IPS-20b (cell line): Measurements from ENCODE around the gene TSHR.

Experiments
- H3K27ac ChIP-seq: one replicate; pipeline ENCODE4 v1.5.1; 2013; ENCODE audit warnings: low read length
- H3K27me3 ChIP-seq: 2 replicates; pipeline ENCODE4 v1.6.1; 2013; ENCODE audit warnings: mild to moderate bottlenecking, low read length, inconsistent platforms; ENCODE audit not compliant: insufficient read depth
- H3K36me3 ChIP-seq: 2 replicates; pipeline ENCODE4 v1.6.1; 2013; ENCODE audit warnings: low read depth, mild to moderate bottlenecking, inconsistent platforms, low read length, moderate library complexity; ENCODE audit not compliant: insufficient read depth
- H3K4me1 ChIP-seq: 2 replicates; pipeline ENCODE4 v1.6.1; 2013; ENCODE audit warnings: mild to moderate bottlenecking, control low read depth, inconsistent platforms, low read length, moderate library complexity; ENCODE audit not compliant: insufficient read depth
- H3K4me3 ChIP-seq: 2 replicates; pipeline ENCODE4 v1.5.1; 2013; ENCODE audit warnings: mild to moderate bottlenecking, low read length, inconsistent platforms
- H3K9ac ChIP-seq: 2 replicates; pipeline ENCODE4 v1.6.1; 2013; ENCODE audit warnings: low read depth, mild to moderate bottlenecking, inconsistent platforms, low read length, moderate library complexity
- H3K9me3 ChIP-seq: 2 replicates; pipeline ENCODE4 v1.6.1; 2013; ENCODE audit warnings: mild to moderate bottlenecking, low read depth, low read length, inconsistent platforms; ENCODE audit not compliant: insufficient read depth

Gene TSHR

DNA sequence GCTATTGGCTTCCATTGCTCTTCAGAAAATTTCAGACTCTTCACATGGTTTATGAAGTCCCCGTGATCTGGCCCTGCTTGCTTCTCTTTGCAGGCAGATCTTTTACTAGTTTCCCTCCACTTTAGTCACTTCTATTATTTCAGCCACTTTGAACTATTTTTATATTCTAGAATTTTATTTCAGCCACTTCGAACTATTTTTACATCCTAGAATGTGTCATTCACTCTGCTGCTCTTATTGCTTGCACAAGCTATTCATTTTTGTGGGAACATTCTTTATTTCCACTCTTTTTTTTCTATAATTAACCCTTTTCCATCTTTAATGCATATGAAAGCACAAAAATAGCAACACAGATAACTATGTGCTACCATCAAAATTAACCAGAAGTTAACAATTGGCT is 24.5 kb downstream of the TSHR start:
- H3K27ac ChIP-seq: no peak overlapping the region
- no peaks in the 10 kb centered on the region for H3K9me3 ChIP-seq
- no peaks in the 10 kb centered on the region for H3K4me1 ChIP-seq
- no peak overlapping the region for H3K4me3 ChIP-seq
- H3K9ac ChIP-seq: no peak overlapping the region
- H3K27me3 ChIP-seq: no peaks in the 10 kb centered on the region
- no peaks in the 10 kb centered on the region for H3K36me3 ChIP-seq

DNA sequence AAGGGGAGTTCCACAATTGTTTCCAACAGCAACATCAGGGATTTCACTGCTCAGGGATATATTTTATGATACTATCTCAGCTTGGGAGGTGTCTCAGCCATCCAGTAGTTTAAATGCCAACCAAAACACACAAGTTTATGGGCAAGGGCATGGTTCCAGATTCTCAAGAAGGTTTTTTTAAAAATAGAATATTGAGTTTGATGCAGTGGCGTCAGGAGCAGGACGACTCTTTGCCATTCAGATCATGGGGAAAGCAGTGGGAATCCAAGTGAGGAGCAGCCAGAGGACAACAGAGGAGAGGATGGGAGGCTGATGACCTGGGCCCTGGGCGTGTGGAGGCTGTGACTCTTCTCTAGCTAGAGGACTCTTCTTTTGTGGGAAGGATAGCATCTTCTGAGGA is 25.7 kb downstream of the TSHR start:
- no peaks in the 10 kb centered on the region for H3K9me3 ChIP-seq
- no peaks in the 10 kb centered on the region for H3K36me3 ChIP-seq
- no peak overlapping the region for H3K27ac ChIP-seq
- no peaks in the 10 kb centered on the region for H3K27me3 ChIP-seq
- H3K9ac ChIP-seq: no peak overlapping the region
- H3K4me3 ChIP-seq: no peak overlapping the region
- no peaks in the 10 kb centered on the region for H3K4me1 ChIP-seq

DNA sequence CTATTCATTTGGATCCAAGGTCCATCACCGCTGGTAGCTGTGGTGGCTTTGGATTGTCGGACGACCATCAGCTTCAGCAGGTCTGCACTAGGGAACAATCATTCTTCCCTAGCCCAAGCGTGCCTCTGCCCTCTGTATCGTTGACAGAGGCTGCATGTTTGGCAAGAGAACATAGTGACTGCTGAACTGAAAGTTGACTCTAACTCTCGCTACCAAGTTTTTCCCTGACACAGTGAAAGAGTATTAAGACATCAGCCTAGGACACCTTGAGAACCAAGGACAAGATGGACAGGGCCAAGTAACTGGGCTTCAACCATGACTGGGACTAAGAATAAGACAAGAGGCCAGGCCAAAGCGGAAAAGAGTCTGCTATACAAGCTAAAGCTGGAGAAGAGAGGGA is 26.3 kb downstream of the TSHR start:
- Histone ChIP-seq H3K27me3 (no peaks in the 10 kb centered on the region), H3K36me3 (no peaks in the 10 kb centered on the region), H3K9ac (no peak overlapping the region), H3K27ac (no peak overlapping the region), H3K9me3 (no peaks in the 10 kb centered on the region), H3K4me1 (no peaks in the 10 kb centered on the region), H3K4me3 (no peak overlapping the region)

DNA sequence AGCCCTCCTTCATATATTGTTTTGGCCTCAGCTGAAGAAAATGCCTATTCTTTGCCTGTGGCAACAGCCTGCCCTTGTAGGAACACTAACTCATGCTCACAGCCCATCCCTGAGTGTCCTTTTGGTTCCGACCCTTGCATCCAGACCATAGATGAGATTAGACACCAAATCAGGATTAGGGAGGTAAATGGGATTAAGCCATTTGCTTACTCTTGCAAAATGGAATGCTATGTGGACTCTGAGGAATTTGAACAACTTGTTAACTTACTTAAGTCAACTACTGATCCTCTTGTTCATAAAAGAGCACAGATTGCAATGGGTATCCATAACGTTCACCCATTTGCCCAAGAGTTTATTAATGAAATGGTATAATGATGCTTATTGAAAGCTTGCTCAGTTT is 27.3 kb downstream of the TSHR start:
- Histone ChIP-seq H3K9ac (no peak overlapping the region), H3K9me3 (no peaks in the 10 kb centered on the region), H3K27me3 (no peaks in the 10 kb centered on the region), H3K36me3 (no peaks in the 10 kb centered on the region), H3K4me1 (0 out of 2 replicates have a peak, but pooled peaks cover 2% of the 10 kb centered on the region), H3K27ac (no peak overlapping the region), H3K4me3 (no peak overlapping the region)

DNA sequence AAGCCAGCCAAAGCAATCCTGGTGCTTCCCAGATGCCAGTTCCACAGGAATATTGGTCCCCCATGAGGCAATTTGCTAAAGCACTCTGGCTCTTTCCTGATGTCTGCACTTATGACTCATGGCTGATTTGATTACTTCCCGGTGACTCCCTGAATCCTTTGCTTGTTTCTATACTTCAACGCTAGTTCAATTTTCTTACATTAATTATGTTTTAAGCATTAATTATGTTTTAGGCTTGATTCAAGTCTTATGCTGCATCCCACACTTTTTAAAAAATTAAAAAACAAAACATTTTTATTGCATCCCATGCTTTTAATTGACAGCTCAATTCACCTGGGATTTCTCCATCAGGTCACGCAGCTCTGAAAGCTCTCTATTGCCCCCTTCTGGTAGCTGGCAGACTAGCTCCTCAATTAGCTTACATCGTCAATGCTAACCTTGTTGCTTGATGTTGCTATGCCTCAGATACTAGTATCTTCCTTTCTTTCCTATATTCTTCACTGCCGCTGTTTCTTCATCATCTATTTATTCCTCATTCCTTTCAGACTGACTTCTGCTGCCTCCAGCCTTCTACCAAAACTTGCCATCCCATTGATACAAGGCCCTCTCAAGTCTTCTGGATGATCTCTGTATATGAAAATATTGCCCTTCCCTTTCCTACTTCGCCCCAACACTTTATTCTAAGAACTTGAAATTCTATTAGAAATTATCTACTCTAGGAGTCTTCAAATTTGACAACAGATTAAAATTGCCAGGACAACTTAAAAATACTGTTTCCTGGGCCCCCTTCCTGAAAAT is 32.0 kb downstream of the TSHR start:
- Histone ChIP-seq H3K36me3 (no peaks in the 10 kb centered on the region), H3K27ac (no peak overlapping the region), H3K27me3 (no peaks in the 10 kb centered on the region), H3K4me1 (0 out of 2 replicates have a peak, but pooled peaks cover 2% of the 10 kb centered on the region), H3K9me3 (no peaks in the 10 kb centered on the region), H3K4me3 (no peak overlapping the region), H3K9ac (no peak overlapping the region)

DNA sequence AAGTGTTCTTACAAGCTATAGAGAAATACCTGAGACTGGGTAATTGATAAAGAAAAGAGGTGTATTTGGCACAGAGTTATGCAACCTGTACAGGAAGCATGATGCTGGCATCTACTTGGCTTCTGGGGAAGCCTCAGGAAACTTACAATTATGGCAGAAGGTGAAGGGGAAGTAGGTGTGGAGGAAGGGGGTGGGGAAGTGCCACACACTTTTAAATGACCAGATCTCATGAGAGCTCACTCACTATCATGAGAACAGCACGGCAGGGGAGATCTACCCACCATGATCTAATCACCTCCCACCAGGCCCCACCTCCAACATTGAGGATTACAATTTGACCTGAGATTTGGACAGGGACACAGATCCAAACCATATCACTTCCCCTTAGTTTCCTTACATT is 32.8 kb downstream of the TSHR start:
- Histone ChIP-seq H3K9ac (no peak overlapping the region), H3K27ac (no peak overlapping the region), H3K4me1 (0 out of 2 replicates have a peak, but pooled peaks cover 2% of the 10 kb centered on the region), H3K27me3 (no peaks in the 10 kb centered on the region), H3K36me3 (no peaks in the 10 kb centered on the region), H3K4me3 (no peak overlapping the region), H3K9me3 (no peaks in the 10 kb centered on the region)

DNA sequence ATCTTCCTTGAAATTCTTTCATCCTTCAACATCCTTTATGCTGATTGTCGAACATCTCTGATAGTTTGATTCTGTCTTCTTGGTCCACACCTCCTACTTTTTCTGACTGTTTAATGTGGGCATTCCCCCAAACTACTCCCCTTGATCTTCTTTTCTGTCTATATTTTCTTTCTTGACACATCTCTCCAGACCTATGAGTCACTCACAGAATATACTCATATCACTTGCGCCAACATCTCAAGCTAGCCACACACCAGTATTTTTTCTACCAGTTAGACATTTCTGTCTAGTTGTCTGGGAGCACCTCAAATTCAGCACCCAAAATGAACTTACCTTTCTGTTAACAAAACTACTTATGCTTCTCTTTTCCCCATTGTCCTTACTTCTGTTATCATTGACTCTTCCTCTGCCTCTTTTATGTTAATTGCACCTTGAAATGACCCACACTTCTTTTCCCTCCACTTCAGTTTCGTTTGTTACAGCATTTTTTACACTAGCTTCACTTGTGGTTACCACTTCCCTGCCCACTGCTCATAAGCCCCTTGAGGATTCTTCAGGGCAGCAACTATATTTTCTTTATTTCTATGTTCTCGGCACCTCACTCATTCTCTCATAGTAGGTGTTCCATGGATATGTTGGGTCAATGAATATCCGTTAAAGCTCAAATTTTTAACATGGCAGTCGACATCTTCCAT is 33.5 kb downstream of the TSHR start:
- no peak overlapping the region for H3K9ac ChIP-seq

DNA sequence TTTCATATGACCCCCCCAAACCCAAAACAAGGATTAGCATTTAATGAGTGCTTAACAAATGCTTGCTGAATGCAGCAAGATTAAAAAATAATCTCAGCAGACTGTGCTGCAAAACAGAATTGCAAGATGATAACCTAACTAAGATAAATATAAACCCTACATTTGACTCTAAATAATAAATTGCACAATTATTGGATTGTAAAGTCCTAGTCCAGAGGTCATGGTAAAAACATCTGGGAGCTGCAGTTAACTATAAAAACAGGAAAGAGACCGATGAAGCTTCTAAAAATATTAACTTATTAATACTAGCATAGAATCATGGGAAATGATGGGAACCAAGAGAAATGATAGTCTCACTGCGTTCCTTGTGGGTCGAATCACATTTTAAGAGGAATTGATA is 37.2 kb downstream of the TSHR start:
- H3K4me1 ChIP-seq: no peaks in the 10 kb centered on the region
- no peaks in the 10 kb centered on the region for H3K36me3 ChIP-seq
- no peaks in the 10 kb centered on the region for H3K27me3 ChIP-seq
- no peak overlapping the region for H3K27ac ChIP-seq
- H3K9me3 ChIP-seq: no peaks in the 10 kb centered on the region
- no peak overlapping the region for H3K9ac ChIP-seq
- H3K4me3 ChIP-seq: no peak overlapping the region

More for the DNA sequence above, 33.5 kb downstream of the TSHR start:
- Histone ChIP-seq H3K4me1 (0 out of 2 replicates have a peak, but pooled peaks cover 2% of the 10 kb centered on the region), H3K4me3 (no peak overlapping the region), H3K27me3 (no peaks in the 10 kb centered on the region), H3K27ac (no peak overlapping the region), H3K36me3 (no peaks in the 10 kb centered on the region), H3K9me3 (no peaks in the 10 kb centered on the region)

DNA sequence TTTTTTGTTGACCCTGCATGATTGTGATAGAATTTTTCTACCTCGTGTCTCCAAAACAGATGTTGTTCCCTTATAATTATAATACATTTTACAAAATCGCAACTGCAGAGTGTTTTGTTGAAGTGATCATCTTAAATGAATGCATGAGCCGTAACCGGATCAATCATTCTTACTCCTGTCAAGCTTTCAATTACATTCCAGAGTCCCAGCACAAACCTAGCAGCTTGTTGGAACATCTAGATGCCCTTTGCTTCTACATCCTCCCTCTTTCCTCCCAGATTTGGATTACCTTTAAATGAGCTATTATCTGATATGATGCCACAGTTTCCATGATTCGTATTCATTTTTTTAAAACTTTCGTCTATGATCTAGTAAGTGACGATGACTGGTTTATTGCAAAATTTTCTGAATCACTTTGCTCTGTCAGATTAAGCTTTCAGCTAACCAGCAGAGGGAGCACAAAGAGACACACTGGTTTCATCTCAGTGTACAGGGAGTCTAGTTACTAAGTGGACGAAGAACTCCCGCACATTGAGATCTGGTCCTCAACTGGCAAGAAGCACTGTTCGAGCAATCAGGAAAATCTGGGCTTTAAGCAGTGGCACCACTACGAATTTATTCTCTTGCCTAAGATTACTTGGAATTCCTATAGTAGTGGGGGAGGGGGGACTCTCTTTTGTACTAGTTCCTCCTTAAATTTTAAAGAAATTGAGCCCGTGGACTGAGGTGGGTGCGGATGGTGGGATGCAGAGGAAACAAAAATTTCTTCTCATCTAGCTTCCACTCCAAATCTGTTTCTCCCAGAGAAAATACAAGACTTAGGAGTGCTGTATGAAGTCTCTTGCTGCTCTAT is 40.9 kb downstream of the TSHR start:
- no peaks in the 10 kb centered on the region for H3K4me1 ChIP-seq
- H3K36me3 ChIP-seq: no peaks in the 10 kb centered on the region
- no peaks in the 10 kb centered on the region for H3K9me3 ChIP-seq
- no peaks in the 10 kb centered on the region for H3K27me3 ChIP-seq
- no peak overlapping the region for H3K4me3 ChIP-seq
- no peak overlapping the region for H3K9ac ChIP-seq
- H3K27ac ChIP-seq: no peak overlapping the region

DNA sequence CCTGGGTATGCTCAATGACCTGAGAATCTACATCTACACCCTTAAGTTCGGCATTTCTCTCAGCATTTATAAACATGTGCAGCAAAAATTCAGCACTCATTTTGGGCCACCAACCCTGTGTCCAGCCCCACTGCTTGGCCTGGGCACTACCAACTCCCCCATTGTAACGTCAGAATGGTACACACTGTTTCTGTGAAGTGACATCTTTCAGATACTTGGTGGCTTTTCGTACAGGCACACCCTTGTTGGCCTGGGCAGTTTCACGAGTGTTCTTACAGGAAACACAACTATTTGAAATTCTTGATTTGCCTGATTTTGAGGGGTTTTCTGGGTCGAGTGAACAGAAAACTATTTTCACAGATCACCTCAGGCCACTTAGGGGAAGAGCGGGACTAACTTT is 46.0 kb downstream of the TSHR start:
- Histone ChIP-seq H3K36me3 (no peaks in the 10 kb centered on the region), H3K4me3 (no peak overlapping the region), H3K4me1 (no peaks in the 10 kb centered on the region), H3K27ac (no peak overlapping the region), H3K9me3 (no peaks in the 10 kb centered on the region), H3K9ac (no peak overlapping the region), H3K27me3 (no peaks in the 10 kb centered on the region)

DNA sequence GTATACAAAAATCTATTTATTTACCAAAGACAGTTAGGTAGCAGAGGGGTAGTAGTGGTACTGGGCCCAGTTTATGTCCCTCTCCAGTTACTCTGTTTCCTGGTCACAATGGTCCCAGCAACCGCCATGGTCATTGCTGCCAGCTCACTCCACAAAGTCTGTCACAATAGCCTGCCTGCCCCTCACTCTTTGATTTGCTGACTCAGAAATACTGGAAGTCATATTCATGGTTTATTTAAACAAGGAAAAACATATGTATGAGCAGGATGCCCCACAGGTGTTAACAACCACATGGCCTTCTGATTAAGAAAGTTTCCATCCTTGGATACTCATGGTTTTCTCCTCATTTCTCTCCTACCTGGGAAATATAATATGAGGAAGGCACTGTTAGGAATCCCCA is 49.2 kb downstream of the TSHR start:
- Histone ChIP-seq H3K4me1 (no peaks in the 10 kb centered on the region), H3K9ac (no peak overlapping the region), H3K9me3 (no peaks in the 10 kb centered on the region), H3K27me3 (no peaks in the 10 kb centered on the region), H3K36me3 (no peaks in the 10 kb centered on the region), H3K27ac (no peak overlapping the region), H3K4me3 (no peak overlapping the region)
